ENCODE measurements around the gene TECPR1. TPM values are rescaled to one million over a fixed set of nuclear protein-coding genes. Genes with fewer than 3 reads are reported as not detected.
A peak's percentile ranks its signal among the peaks of the same experiment; 100 is the strongest.

The TECPR1 gene
- 19.9 TPM for polyA plus RNA-seq (2013, experiment 1 of 2; ENCODE audit: insufficient read length)
- polyA plus RNA-seq (2013, experiment 2 of 2; ENCODE audit: insufficient read length) = 16.4 TPM

GRCh38 chr7:98251601-98252424 is at the start of gene TECPR1:
Gene TECPR1, minus strand, starts transcription at chr7:98252232. Its CDS starts 6,086 bp downstream, at chr7:98246146.
- DNase-seq = peak; percentile 83

- no peak for DNase-seq
These were observed 48.8 kb upstream of the TECPR1 start for GRCh38 chr7:98300595-98301372.

- DNase-seq = no peak
These were observed 45.7 kb upstream of the TECPR1 start for GRCh38 chr7:98297626-98298286.

GRCh38 chr7:98296833-98297232 is 44.8 kb upstream of the TECPR1 start:
- no peak for DNase-seq

GRCh38 chr7:98295467-98296192 is 43.6 kb upstream of the TECPR1 start:
- DNase-seq = no peak

GRCh38 chr7:98294798-98295382 is 42.9 kb upstream of the TECPR1 start:
- peak; percentile 56 for DNase-seq

GRCh38 chr7:98294326-98294725 is 42.3 kb upstream of the TECPR1 start:
- DNase-seq = no peak

- DNase-seq = no peak
These were observed 41.7 kb upstream of the TECPR1 start for GRCh38 chr7:98293746-98294145.

- no peak for DNase-seq
These were observed 41.2 kb upstream of the TECPR1 start for GRCh38 chr7:98293265-98293664.

- no peak for DNase-seq
These were observed 39.7 kb upstream of the TECPR1 start for GRCh38 chr7:98291717-98292116.

- DNase-seq = no peak
These were observed 37.4 kb upstream of the TECPR1 start for GRCh38 chr7:98289333-98289875.

GRCh38 chr7:98288064-98288823 is 36.2 kb upstream of the TECPR1 start:
- DNase-seq = no peak

- DNase-seq = no peak
These were observed 35.5 kb upstream of the TECPR1 start for GRCh38 chr7:98287486-98287959.

GRCh38 chr7:98286701-98287485 is 34.9 kb upstream of the TECPR1 start:
- no peak for DNase-seq

GRCh38 chr7:98286093-98286539 is 34.1 kb upstream of the TECPR1 start:
- peak; percentile 23 for DNase-seq

- DNase-seq = no peak
These were observed 33.4 kb upstream of the TECPR1 start for GRCh38 chr7:98285157-98286092.

GRCh38 chr7:98284335-98285036 is 32.5 kb upstream of the TECPR1 start:
- peak; percentile 54 for DNase-seq

- no peak for DNase-seq
These were observed 31.8 kb upstream of the TECPR1 start for GRCh38 chr7:98283887-98284222.

All from fibroblast of skin of abdomen (primary cell).